GM19438 (cell line): Measurements from ENCODE around the gene C11orf42.

ENCODE experiments used
- ATAC-seq: cut with Tn5 transposase; IDR thresholded peaks from one replicate; pipeline ENCODE4 v1.9.1; 2021; ENCODE audit warnings: low read depth; ENCODE audit not compliant: unreplicated experiment

Gene C11orf42

GRCh38 chr11:6251990-6252473 is 46.7 kb downstream of the C11orf42 start:
- no peak for ATAC-seq

GRCh38 chr11:6253197-6253596 is 47.8 kb downstream of the C11orf42 start:
- no peak for ATAC-seq

- ATAC-seq = no peak
These were observed 52.8 kb downstream of the C11orf42 start for GRCh38 chr11:6258141-6258540.

- ATAC-seq = no peak
These were observed 53.3 kb downstream of the C11orf42 start for GRCh38 chr11:6258571-6259081.

DNA sequence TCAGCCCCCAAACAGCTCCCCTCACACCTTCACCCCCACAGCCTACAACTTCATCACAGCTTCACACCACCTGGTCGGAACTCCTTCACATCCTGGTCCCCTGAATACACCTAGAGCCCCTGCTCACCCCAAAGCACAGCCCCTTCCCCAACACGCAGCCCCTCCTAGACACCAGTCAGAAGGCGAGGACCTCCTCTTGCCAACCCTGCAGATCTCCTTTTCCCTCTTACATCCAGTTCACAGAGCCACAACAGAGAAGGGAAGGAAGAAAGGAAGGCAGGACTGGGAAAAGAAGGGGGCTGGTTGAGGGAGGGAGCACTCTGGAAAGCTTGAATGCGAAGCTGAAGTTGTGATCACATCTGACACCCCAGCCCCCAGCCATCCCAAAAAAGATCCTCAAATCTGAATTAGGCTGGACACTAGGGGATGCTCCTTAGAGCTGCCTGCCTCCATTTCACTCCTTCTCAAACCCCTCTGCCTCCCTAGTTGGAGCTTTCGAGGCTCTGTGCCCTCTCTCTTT is 54.9 kb downstream of the C11orf42 start:
- ATAC-seq = no peak
